ENCODE measurements around the gene NRCAM. TPM values are rescaled to one million over a fixed set of nuclear protein-coding genes. Genes with fewer than 3 reads are reported as not detected.

The NRCAM gene
- total RNA-seq, 4 donors from 2014 or later: 10.1 to 19.5 (median 13.0) TPM

- 62 to 68% methylated on average over 2 of the region's 2 CpGs for WGBS, 2 donors
- no peaks in the 10 kb centered on the region for H3K27me3 ChIP-seq
- no peak overlapping the region for H3K27ac ChIP-seq
- no peaks in the 10 kb centered on the region for H3K36me3 ChIP-seq
- no peak overlapping the region for H3K4me3 ChIP-seq (replicated peaks in 1 of 3)
- no peaks in the 10 kb centered on the region for H3K9me3 ChIP-seq
- no peak for DNase-seq
- no peaks in the 10 kb centered on the region for H3K4me1 ChIP-seq
- TF ChIP-seq CTCF (IDR thresholded peaks at IDR 0.05): no peak
- TF ChIP-seq POLR2A (IDR thresholded peaks at IDR 0.05): no peak
- intact Hi-C loops (cut with DNase I): no loop called here
Observed at GRCh38 chr7:108201766-108202165, 254.5 kb downstream of the NRCAM start.

DNA sequence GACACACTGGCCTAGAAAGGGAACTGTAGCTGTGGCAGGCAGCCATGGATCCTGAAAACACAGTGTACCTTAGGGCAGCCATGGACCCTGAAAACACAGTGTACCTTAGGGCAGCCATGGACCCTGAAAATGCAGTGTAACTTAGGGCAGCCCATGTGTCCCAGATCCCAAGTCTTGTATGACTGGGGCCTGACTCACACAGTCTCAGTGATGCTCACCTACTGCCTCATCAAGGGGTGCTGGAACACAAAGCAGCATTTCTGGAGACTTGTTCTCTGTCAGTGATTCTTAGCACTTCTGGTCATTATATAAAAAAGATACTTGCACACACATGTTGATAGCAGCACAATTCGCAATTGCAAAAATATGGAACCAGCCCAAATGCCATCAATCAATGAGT is 255.9 kb downstream of the NRCAM start:
- H3K9me3 ChIP-seq: no peaks in the 10 kb centered on the region
- DNase-seq: no peak
- H3K27ac ChIP-seq: no peak overlapping the region
- WGBS, 2 donors: 95% methylated on average over 1 of the region's 1 CpG
- no peaks in the 10 kb centered on the region for H3K36me3 ChIP-seq
- H3K4me3 ChIP-seq (replicated peaks in 1 of 3): no peak overlapping the region
- no peaks in the 10 kb centered on the region for H3K4me1 ChIP-seq
- no peak for TF ChIP-seq POLR2A (IDR thresholded peaks at IDR 0.05)
- TF ChIP-seq CTCF (IDR thresholded peaks at IDR 0.05): no peak
- intact Hi-C loops (cut with DNase I): no loop called here
- H3K27me3 ChIP-seq: no peaks in the 10 kb centered on the region

DNA sequence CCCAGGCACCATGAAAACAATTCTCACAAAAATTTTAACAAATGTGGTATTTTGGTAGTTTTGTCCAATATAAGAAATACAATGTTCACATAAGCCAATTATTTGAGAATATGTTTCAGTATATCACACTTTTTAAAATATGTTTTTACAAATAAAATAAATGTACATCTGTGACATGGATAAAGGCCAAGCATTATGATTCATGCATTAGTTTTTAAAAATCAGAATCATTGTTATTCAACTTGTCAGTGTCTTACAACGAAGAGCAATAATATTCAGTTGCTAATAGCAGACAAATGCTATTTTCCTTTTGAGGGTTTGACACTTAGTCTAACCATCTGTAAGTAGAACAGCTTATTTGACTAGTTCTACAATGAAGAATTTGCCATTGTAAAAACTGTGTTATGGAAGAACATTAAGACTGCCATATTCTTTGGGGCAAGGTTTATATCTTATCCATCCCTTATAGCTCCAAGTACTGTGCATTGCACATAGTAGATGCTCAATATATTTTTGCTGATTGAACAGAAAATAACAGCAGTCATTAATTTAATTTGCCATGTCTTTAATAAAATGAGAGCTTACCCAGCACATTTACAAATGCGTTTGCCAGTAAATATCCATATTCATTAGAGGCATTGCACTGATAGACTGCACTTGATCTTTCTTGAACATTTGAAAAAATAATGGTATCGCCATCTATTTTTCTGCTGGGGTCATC is 258.7 kb downstream of the NRCAM start:
- Histone ChIP-seq H3K9me3 (no peaks in the 10 kb centered on the region), H3K4me3 (replicated peaks in 1 of 3) (no peak overlapping the region), H3K27ac (no peak overlapping the region), H3K27me3 (no peaks in the 10 kb centered on the region), H3K36me3 (no peaks in the 10 kb centered on the region), H3K4me1 (no peaks in the 10 kb centered on the region)
- intact Hi-C loops (cut with DNase I): no loop called here
- TF ChIP-seq POLR2A (IDR thresholded peaks at IDR 0.05): no peak
- TF ChIP-seq CTCF (IDR thresholded peaks at IDR 0.05): no peak
- 90 to 93% methylated on average over 3 of the region's 3 CpGs for WGBS, 2 donors
- DNase-seq: no peak

DNA sequence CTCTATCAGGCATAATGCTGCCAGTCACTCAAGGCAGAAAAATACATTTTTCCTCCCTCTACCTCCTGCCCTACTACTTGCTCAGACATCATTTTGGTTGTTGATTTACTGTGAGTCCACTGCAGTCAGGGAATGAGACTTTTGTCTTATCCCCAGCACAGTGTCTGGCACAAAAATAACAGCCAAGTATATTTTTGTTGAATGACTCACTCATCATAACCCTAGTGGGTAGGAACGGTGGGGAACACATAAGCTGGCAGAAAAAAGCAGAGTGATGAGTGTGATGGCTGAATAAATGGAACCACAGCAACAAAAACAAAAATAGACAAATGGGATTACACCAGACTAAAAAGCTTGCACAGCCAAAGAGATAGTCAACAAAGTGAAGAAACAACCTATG is 260.2 kb downstream of the NRCAM start:
- intact Hi-C loops (cut with DNase I): no loop called here
- H3K9me3 ChIP-seq: no peaks in the 10 kb centered on the region
- 51 to 65% methylated on average over 1 of the region's 1 CpG for WGBS, 2 donors
- TF ChIP-seq POLR2A (IDR thresholded peaks at IDR 0.05) (no peak), CTCF (IDR thresholded peaks at IDR 0.05) (no peak)
- H3K4me3 ChIP-seq (replicated peaks in 1 of 3): no peak overlapping the region
- H3K27ac ChIP-seq: no peak overlapping the region
- H3K4me1 ChIP-seq: no peaks in the 10 kb centered on the region
- DNase-seq: no peak
- no peaks in the 10 kb centered on the region for H3K36me3 ChIP-seq
- no peaks in the 10 kb centered on the region for H3K27me3 ChIP-seq

DNA sequence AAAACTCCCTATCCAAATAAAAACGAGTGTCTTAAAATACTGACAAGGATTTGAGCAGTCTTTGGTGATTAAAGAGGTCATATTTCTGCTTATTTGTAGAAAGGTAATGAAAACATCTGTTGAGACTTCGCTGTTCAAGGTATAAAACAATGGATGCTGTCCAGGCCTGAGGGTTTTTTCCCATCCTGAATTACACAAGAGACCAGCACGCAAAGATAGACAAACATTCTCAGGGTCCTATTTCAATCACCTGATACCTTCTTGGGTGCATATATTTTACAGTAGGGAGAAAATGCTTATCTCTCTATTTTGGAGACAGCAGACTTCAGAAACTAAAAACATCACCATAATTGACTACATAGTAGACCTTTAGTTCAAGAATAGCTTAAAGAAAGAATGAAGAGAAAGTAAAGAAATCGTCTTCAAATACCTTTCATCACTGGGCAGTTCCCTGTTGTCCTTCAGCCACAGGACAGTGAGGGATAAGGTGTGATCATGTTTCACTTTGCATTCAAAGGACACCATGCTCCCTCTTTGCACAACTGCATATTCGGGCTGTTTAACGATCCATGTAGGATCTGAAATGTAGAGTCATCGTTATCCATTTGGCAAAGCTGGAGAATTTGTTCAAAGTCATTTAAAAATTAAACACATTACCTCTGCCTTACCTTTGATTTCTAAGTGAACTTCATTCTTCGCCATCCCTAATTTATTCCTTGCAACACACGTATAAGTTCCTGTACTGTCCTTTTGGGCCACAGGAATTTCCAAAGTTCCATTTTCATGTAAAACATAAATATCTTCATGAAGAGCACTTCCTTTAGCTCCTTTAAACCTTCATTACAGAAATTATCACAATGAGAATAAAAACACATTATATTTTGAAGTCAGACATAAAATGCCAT is 262.4 kb downstream of the NRCAM start:
- Histone ChIP-seq H3K36me3 (no peaks in the 10 kb centered on the region), H3K9me3 (no peaks in the 10 kb centered on the region), H3K27ac (no peak overlapping the region), H3K4me3 (replicated peaks in 1 of 3) (no peak overlapping the region), H3K4me1 (no peaks in the 10 kb centered on the region), H3K27me3 (no peaks in the 10 kb centered on the region)
- intact Hi-C loops (cut with DNase I): no loop called here
- no peak for DNase-seq
- TF ChIP-seq POLR2A (IDR thresholded peaks at IDR 0.05): no peak
- no peak for TF ChIP-seq CTCF (IDR thresholded peaks at IDR 0.05)
- 61 to 72% methylated on average over 9 of the region's 9 CpGs for WGBS, 2 donors
